NK-92 (cell line): ENCODE results near the gene HACD4.
"Not testable (repeated sequence)": the region's sequence is repeated elsewhere in the genome, so short reads cannot be mapped to it uniquely, and the experiment has no call there.

Source experiments
- DNase-seq: peaks from one replicate; lab custom pipeline; 2025; ENCODE audit not compliant: unreplicated experiment; lab: John Stamatoyannopoulos, UW

Gene HACD4

GRCh38 chr9:20973246-20973947, 58.0 kb downstream of the HACD4 start:
- not testable (repeated sequence) for DNase-seq

- no peak for DNase-seq
These were observed 58.8 kb downstream of the HACD4 start for GRCh38 chr9:20972684-20973083.

- no peak for DNase-seq
These were observed 68.8 kb downstream of the HACD4 start for GRCh38 chr9:20962536-20963225.

GRCh38 chr9:20950707-20951106, 80.7 kb downstream of the HACD4 start:
- no peak for DNase-seq
